SK-N-SH (cell line): ENCODE data around the gene PCNX1.
"Not testable (repeated sequence)": the region's sequence is repeated elsewhere in the genome, so short reads cannot be mapped to it uniquely, and the experiment has no call there.

ENCODE experiments used
- CTCF ChIP-seq: fragments of 200-600 bp; sonication (generic); IDR thresholded peaks from 2 replicates; pipeline ENCODE4 v1.6.1; 2017; ENCODE audit warnings: antibody characterized with exemption, mild to moderate bottlenecking, moderate library complexity
- EP300 ChIP-seq, 2 experiments: IDR thresholded peaks; 2 replicates each; pipeline versions ENCODE4 v1.4.0 to v1.6.1; 2012; ENCODE audit warnings: borderline replicate concordance in 1 of 2, low read depth in 1 of 2, low read length in 1 of 2
- FOXJ3 ChIP-seq: sonication (generic); formaldehyde crosslinking; IDR thresholded peaks from 2 replicates; pipeline ENCODE4 v1.5.1; 2020; ENCODE audit warnings: mild to moderate bottlenecking, missing genetic modification reagents
- MAX ChIP-seq: IDR thresholded peaks from 2 replicates; pipeline ENCODE4 v1.4.0; 2012; ENCODE audit warnings: low read depth
- MEF2A ChIP-seq: IDR thresholded peaks from 2 replicates; pipeline ENCODE4 v1.4.0; 2012; ENCODE audit warnings: low read depth, borderline replicate concordance
- MXI1 ChIP-seq: IDR thresholded peaks from 2 replicates; pipeline ENCODE4 v1.6.1; 2012; ENCODE audit warnings: mild to moderate bottlenecking, low read depth, low read length, improper control_type of control experiment
- NRF1 ChIP-seq: IDR thresholded peaks from 2 replicates; pipeline ENCODE4 v1.6.1; 2012; ENCODE audit warnings: low read depth, mild to moderate bottlenecking, low read length
- POLR2AphosphoS5 ChIP-seq: IDR thresholded peaks from 2 replicates; pipeline ENCODE4 v1.6.1; 2012; ENCODE audit warnings: low read depth, low read length
- RCOR1 ChIP-seq: fragments of 150-350 bp; IDR thresholded peaks from 2 replicates; pipeline ENCODE4 v1.6.1; 2017; ENCODE audit warnings: antibody characterized with exemption, low read length
- TAF1 ChIP-seq: IDR thresholded peaks from 2 replicates; pipeline ENCODE4 v1.6.1; 2012; ENCODE audit warnings: low read depth, mild to moderate bottlenecking, low read length, moderate library complexity, borderline replicate concordance
- TCF12 ChIP-seq: IDR thresholded peaks from 2 replicates; pipeline ENCODE4 v1.4.0; 2012
- TEAD4 ChIP-seq: IDR thresholded peaks from 2 replicates; pipeline ENCODE4 v1.4.0; 2012; ENCODE audit warnings: mild to moderate bottlenecking, borderline replicate concordance; ENCODE audit not compliant: insufficient read depth
- USF2 ChIP-seq: fragments of 150-350 bp; IDR thresholded peaks from 2 replicates; pipeline ENCODE4 v1.6.1; 2017; ENCODE audit warnings: antibody characterized with exemption, low read length, low read depth, borderline replicate concordance
- YY1 ChIP-seq: IDR thresholded peaks from 2 replicates; pipeline ENCODE4 v1.4.0; 2012; ENCODE audit warnings: low read depth, mild to moderate bottlenecking

- not testable (repeated sequence) for TF ChIP-seq USF2; CTCF; FOXJ3 (CRISPR knock-in tag); RCOR1; MEF2A; MXI1; TAF1; YY1; EP300 (IDR thresholded peaks at IDR 0.05; ENCODE audit: borderline replicate concordance in 1 of 2, low read depth in 1 of 2, low read length in 1 of 2); NRF1; POLR2AphosphoS5; TEAD4; TCF12; MAX
Measured at GRCh38 chr14:70939693-70940092, 32.4 kb downstream of the PCNX1 start.
